Measurements from ENCODE around the gene TTC3. TPM values are rescaled to one million over a fixed set of nuclear protein-coding genes. Genes with fewer than 3 reads are reported as not detected.

Gene TTC3
- total and polyA plus RNA-seq, 2 experiments from 2014 or later: 146 to 196 TPM

GRCh38 chr21:37223804-37224345 is 150.8 kb downstream of the TTC3 start:
- H3K36me3 ChIP-seq (replicated peaks; ENCODE audit: insufficient read depth, low read depth): no peaks in the 10 kb centered on the region
- 96% methylated on average over 2 of the region's 2 CpGs for WGBS (ENCODE audit: low lambda C conversion rate, missing lambda C conversion rate)

GRCh38 chr21:37224861-37225839 is 152.1 kb downstream of the TTC3 start:
- no peak for TF ChIP-seq EZH2phosphoT487 (IDR thresholded peaks at IDR 0.05; ENCODE audit: low read depth, severe bottlenecking, unreplicated experiment)
- no peak for TF ChIP-seq EZH2 (IDR thresholded peaks at IDR 0.05; ENCODE audit: borderline replicate concordance)
- TF ChIP-seq CTCF (IDR thresholded peaks at IDR 0.05; ENCODE audit: poor library complexity): no peak
- Histone ChIP-seq H3K4me3 (no peak overlapping the region), H3K4me1 (ENCODE audit: insufficient read depth) (no peaks in the 10 kb centered on the region), H2AFZ (no peak overlapping the region), H3K9me2 (replicated peaks; ENCODE audit: insufficient read depth) (no peaks in the 10 kb centered on the region), H3K27me3 (no peaks in the 10 kb centered on the region), H3K9me3 (ENCODE audit: low read depth) (no peaks in the 10 kb centered on the region), H3K27ac (no peak overlapping the region), H4K20me1 (ENCODE audit: insufficient read depth, poor library complexity, severe bottlenecking) (no peaks in the 10 kb centered on the region), H3K36me3 (replicated peaks; ENCODE audit: insufficient read depth, low read depth) (no peaks in the 10 kb centered on the region), H3K79me2 (no peaks in the 10 kb centered on the region), H3K4me2 (no peak overlapping the region)
- DNase-seq (ENCODE audit: low spot score): no peak
- WGBS (ENCODE audit: low lambda C conversion rate, missing lambda C conversion rate): 98% methylated on average over 20 of the region's 21 CpGs

More at GRCh38 chr21:37223804-37224345, 150.8 kb downstream of the TTC3 start:
- Histone ChIP-seq H3K79me2 (no peaks in the 10 kb centered on the region), H3K9me3 (ENCODE audit: low read depth) (no peaks in the 10 kb centered on the region), H3K27me3 (no peaks in the 10 kb centered on the region), H3K4me2 (no peak overlapping the region), H2AFZ (no peak overlapping the region), H4K20me1 (ENCODE audit: insufficient read depth, poor library complexity, severe bottlenecking) (no peaks in the 10 kb centered on the region), H3K4me1 (ENCODE audit: insufficient read depth) (no peaks in the 10 kb centered on the region), H3K27ac (no peak overlapping the region), H3K4me3 (no peak overlapping the region), H3K9me2 (replicated peaks; ENCODE audit: insufficient read depth) (no peaks in the 10 kb centered on the region)
- TF ChIP-seq EZH2phosphoT487 (IDR thresholded peaks at IDR 0.05; ENCODE audit: low read depth, severe bottlenecking, unreplicated experiment): no peak
- no peak for DNase-seq (ENCODE audit: low spot score)

GRCh38 chr21:37226041-37226920 is 153.2 kb downstream of the TTC3 start:
- Histone ChIP-seq H3K36me3 (replicated peaks; ENCODE audit: insufficient read depth, low read depth) (no peaks in the 10 kb centered on the region), H3K4me2 (no peak overlapping the region), H3K4me1 (ENCODE audit: insufficient read depth) (no peaks in the 10 kb centered on the region), H3K4me3 (no peak overlapping the region), H3K27ac (no peak overlapping the region), H3K9me2 (replicated peaks; ENCODE audit: insufficient read depth) (no peaks in the 10 kb centered on the region), H3K9me3 (ENCODE audit: low read depth) (no peaks in the 10 kb centered on the region), H4K20me1 (ENCODE audit: insufficient read depth, poor library complexity, severe bottlenecking) (no peaks in the 10 kb centered on the region), H3K79me2 (no peaks in the 10 kb centered on the region), H2AFZ (no peak overlapping the region), H3K27me3 (no peaks in the 10 kb centered on the region)
- 97% methylated on average over 18 of the region's 18 CpGs for WGBS (ENCODE audit: low lambda C conversion rate, missing lambda C conversion rate)
- DNase-seq (ENCODE audit: low spot score): no peak
- TF ChIP-seq EZH2 (IDR thresholded peaks at IDR 0.05; ENCODE audit: borderline replicate concordance) (no peak), CTCF (IDR thresholded peaks at IDR 0.05; ENCODE audit: poor library complexity) (no peak), EZH2phosphoT487 (IDR thresholded peaks at IDR 0.05; ENCODE audit: low read depth, severe bottlenecking, unreplicated experiment) (no peak)
